ENCODE results near the gene NKD1.
"Not testable (repeated sequence)": the region's sequence is repeated elsewhere in the genome, so short reads cannot be mapped to it uniquely, and the experiment has no call there.

NKD1 gene

GRCh38 chr16:50520451-50521245 lies 27.5 kb upstream of the NKD1 start:
- no peak for DNase-seq

DNA sequence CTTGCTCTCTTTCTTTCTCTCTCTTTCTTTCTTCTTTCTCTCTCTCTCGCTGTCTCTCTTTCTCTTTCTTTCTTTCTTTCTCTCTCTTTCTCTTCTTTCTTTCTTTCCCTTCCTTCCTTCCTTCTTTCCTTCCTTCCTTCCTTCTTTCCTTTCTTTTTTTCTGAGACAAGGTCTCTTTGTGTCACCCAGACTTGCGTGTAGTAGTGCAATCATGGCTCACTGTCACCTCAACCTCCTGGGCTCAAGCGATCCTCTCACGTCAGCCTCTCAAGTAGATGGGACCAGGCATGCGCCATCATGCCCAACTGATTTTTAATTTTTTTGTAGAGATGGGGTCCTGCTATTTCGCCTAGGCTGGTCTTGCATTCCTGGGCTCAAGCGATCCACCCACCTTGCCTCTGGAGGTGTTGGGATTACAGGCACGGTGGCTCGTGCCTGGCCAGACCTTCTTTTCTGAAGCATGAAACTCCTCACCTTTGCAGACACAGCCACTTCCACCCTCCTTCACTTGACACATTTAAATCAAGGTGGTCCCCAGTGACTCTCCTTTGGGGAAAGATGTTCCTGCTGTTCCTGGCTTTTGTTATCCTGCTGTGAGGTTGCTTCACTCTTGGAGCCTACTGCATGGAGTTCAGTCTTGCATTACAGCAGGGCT lies 26.8 kb upstream of the NKD1 start:
- DNase-seq, result no peak

DNA sequence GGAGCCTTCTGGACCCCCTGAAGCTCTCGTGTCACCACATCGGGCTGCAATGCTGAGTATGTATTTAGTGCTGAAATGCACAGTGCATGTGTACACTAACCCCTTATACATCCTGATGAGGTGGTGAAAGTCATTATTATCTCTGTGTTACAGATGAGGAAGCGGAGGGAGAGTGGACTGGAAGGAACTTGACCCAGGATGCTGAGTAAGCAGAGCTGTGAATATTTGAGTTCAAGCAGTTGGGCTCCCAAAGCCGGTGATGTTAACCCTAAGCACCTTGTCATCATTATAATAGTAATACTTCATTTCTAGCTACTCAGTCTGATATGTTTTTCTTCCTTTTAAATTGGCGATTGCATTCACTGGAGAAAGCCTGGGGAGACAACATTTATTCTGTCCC lies 25.9 kb upstream of the NKD1 start:
- no peak for DNase-seq

GRCh38 chr16:50523710-50524109 lies 24.5 kb upstream of the NKD1 start:
- DNase-seq, result no peak

DNA sequence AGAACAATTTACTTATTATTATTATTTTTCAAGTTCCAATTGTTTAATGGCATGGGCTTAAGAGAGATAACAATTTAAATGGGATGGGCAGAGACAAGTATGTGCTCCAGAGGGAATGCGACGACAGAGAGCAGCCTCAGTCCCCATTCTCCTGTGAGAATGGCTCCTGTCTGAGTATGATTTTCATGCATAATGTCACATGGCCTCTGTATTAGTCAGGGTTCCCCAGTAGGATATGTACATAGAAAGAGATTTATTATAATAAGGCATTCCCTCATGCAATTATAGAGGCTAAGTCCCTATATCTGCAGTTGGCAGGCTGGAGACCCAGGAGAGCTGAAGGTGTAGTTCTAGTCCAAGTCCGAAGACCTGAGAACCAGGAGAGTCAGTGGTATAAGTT lies 22.9 kb upstream of the NKD1 start:
- DNase-seq, result no peak

- DNase-seq, result no peak
Observed at GRCh38 chr16:50525716-50526115, 22.5 kb upstream of the NKD1 start.

DNA sequence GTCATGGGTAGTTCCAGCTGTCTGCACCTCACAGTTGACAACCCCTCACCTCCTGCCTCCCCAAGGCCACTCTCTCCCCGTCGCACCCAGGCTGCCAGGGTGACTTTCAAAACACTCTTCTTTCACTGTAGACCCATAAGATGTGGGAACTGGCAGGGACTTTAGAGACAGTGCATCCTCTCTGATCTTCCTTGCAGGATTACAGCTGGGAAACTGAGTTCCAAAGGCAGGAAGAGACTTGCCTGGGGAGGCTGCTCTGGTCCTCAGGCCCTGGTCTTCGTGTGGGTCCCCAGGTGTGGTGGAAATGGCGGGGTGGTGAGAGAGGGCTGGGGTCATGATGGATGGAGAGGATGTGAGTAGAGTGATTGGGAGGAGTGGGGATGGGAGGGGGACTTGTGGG lies 21.9 kb upstream of the NKD1 start:
- DNase-seq, result no peak

- DNase-seq, result no peak
Observed at GRCh38 chr16:50526796-50527195, 21.4 kb upstream of the NKD1 start.

- no peak for DNase-seq
Observed at GRCh38 chr16:50528820-50529219, 19.4 kb upstream of the NKD1 start.

DNA sequence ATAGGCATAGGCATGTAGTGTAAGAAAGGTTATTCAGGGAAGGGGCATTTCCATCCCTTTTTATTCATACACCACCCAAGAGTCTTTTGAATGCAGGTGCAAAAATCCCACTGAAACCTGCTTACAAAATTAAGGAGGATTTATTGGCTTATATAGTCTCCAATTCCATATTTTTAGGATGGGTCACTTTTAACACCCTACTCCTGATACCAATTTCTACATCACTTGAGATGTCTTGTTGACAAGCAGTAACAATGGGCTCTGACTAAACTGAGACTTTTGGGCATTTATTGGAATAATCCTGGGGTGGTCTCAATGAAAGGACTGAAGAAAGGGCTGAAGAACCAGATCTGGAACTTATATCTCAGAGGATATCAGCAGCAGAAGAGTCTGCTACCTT lies 18.9 kb upstream of the NKD1 start:
- DNase-seq, result no peak

- no peak for DNase-seq
Observed at GRCh38 chr16:50530277-50531236, 17.6 kb upstream of the NKD1 start.

- DNase-seq, result no peak
Observed at GRCh38 chr16:50531359-50531758, 16.8 kb upstream of the NKD1 start.

DNA sequence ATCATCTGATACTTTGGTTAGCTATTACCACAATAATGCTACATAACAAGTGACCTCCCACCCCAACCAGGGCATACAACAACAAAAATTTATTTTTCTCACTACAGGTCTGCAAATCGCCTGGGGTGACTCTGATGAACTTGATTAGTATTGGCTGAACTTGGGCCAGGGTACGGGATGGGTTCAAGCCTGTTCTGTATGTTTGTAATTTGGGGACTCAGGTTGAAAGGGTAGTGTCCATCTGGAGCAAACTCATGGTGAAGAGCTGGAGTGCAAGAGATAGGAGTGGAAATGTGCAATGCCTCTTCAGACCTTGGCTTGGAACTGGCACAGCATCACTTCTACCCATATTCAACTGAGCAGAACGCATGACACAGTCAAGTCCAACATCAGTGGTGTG lies 16.3 kb upstream of the NKD1 start:
- DNase-seq, result no peak

GRCh38 chr16:50532576-50532975 lies 15.6 kb upstream of the NKD1 start:
- DNase-seq, result no peak

DNA sequence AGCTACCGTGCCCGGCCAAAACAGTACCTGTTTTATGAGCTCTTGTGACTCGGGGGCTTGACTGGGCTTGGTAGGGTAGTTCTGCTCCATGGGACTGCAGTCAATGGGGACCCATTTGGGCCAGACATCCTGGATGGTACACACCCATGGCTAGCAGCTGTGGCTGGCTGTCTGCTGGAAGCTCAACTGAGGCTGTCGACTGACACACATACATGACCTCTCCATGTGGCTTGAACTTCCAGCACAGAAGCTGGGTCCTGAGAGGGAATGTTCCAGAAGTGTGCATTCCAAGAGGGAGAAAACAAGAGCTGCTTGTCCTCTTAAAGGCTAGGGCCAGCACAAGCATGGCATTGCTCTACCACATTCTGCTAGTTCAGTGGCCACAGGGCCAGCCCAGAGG lies 14.9 kb upstream of the NKD1 start:
- no peak for DNase-seq

DNA sequence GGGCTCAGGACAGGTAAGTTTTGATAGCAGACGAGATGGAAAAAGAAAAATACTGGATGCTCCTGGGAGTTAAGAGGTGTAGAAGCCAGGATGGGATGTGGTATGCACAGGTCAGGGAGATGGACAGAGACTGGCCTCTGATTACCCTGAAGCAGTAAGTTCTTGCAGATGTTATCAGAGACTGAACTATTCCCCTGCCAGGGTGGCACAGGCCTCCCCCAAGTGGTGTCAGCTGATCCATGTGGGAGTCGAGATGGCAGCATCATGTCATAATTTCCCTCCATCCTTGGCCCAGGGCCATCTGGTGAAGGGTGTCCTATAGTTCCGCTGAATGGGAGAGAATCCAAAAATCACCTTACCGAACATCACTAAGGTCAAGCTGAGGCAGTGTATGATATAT lies 14.1 kb upstream of the NKD1 start:
- DNase-seq, result no peak

DNA sequence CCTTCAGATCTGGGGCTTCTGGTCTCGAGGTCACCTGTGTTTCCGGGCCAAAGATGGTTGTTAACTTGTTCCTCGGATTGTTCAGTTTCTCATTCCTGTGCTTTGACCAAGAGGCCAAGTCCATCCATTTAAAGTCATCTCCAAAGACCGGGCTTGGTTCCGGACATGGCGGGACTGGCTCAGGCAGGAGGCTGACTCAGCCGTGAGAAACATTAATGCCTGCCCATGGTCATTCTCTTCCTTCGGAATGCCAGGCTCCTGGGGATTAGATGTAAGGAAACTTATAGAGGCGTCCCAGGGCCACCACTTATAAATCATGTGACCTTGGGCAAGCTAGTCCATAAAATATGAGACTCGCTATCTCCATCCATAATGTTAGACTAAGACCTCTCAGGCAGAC lies 13.6 kb upstream of the NKD1 start:
- DNase-seq, result no peak

DNA sequence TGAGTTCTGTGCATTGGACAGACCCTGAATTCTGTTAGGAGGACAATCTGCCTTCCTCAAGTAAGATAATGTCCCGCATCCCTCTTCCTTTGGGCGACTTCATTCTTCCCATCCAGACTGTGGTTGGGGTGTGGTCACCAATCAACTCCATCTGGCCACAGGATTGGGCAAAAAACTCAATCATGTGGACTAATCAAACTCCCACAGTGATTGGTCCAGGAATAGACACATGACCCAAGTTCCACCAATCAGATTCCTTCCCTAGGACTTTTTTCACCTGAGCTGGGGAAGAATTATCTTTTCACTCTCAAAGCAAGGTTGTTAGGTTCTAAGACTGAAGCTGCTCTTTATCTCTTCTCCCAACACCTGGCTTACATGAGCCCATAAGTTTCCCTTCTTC lies 13.2 kb upstream of the NKD1 start:
- DNase-seq, result no peak

DNA sequence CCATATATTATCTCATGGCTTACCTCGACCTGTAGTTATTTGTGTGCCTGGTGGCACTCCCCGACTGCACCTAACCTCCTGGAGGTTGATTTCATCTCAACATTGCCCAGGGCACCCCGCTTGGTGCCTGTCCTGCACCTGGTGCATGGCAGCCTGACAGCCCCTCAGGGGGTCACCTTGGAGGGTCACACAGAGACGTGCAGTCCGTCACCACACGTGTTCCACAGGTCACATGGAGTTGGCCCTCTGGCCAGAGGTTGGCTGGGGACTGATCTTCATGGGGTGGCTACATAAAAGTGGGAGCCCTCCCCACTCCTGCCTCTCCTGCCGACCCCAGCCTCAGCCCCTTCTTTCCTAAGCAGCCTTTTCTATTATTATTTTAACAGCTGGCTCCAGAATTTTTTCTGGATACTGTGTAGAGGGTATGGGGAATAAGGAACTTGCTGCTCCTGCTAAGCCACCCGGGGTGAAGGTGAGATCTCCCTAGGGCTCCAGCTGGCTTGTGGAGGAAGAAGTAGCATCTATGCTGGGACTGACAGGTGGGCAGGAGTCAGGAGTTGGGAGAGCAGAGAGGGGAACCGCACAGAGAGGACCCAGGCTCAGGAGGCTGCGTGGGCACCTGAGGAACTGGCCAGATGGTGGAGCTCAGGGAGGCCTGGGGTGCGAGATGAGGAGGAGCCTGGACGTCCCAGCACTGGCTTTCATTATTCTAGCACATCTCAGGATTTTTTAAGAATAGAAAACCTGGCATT lies 12.5 kb upstream of the NKD1 start:
- no peak for DNase-seq

GRCh38 chr16:50536258-50536645 lies 11.9 kb upstream of the NKD1 start:
- not testable (repeated sequence) for DNase-seq

DNA sequence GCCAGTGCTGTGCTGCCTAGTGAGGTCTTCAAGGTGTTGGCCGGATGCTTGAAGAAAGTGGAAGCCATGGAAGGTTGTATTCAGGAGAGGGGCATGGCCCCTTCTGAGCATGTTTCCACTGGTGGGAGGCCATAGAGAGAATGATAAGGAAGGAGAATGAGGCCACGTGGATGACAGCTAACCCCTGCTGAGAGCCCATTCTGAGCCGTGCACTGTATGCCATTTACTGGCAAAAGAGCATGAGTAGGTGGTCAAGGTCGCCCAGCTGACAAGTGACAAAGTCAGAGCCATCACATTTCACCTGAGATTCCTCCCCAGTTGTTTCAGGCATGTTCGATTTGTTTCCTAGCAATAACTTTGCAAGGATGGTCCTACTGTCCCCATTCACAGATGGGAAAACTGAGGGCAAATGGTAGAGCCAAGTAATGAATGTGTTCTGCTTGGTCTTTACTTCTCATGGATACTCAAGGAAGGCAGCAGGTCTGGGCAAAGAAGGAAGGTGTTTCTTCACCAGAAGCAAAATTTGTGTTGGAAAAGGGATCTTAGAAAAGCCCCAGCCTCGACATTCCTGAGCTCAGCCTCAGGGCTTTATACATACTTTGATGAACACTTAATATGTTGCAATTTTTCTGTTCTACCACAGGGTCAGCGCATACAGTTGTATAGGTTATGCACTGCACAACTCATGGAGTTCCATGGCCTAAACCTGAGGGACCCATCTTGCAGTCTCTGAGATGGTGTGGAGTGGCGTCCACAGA lies 10.5 kb upstream of the NKD1 start:
- DNase-seq, result no peak

GRCh38 chr16:50538411-50539052 lies 9.7 kb upstream of the NKD1 start:
- no peak for DNase-seq

All from CD4-positive, alpha-beta T cell treated with Interleukin-4 for 1 hour (primary cell).